H1 (cell line): ENCODE results near the gene GOLGA6C. TPM values are rescaled to one million over a fixed set of nuclear protein-coding genes. Genes with fewer than 3 reads are reported as not detected.
A peak's percentile ranks its signal among the peaks of the same experiment; 100 is the strongest.

Source experiments
- CTCF ChIA-PET: fragments of 300-600 bp; sonication (Branson Sonifier 250); formaldehyde crosslinking; loops from one replicate; lab custom pipeline; 2021; ENCODE audit not compliant: partially characterized antibody; lab: Charles Lee
- POLR2A ChIA-PET: fragments of 300-600 bp; sonication (Branson Sonifier 250); formaldehyde crosslinking; loops from one replicate; lab custom pipeline; 2021; ENCODE audit warnings: inconsistent platforms; ENCODE audit not compliant: partially characterized antibody; lab: Charles Lee
- DNase-seq, 2 experiments: peaks; one replicate each; pipeline versions ENCODE4 v3.0.0 to v3.0.0-alpha.2; 2010 to 2022; ENCODE audit warnings: low spot score in 2 of 2, low read depth in 1 of 2, mixed read lengths in 1 of 2
- FAIRE-seq: peaks from 2 replicates; lab custom pipeline; 2011; peaks lifted over from hg19 to GRCh38; lab: Jason Lieb, UNC
- H2AFZ ChIP-seq: 2 replicates; pipeline ENCODE4 v1.8.1; 2012; ENCODE audit warnings: low read length, inconsistent platforms
- H2AK5ac ChIP-seq: 2 replicates; pipeline ENCODE4 v1.6.1; 2013; ENCODE audit warnings: low read depth, low read length
- H2BK120ac ChIP-seq: replicated peaks from 2 replicates; pipeline ENCODE3; 2013; ENCODE audit warnings: low read depth, low read length, inconsistent platforms
- H2BK12ac ChIP-seq: 2 replicates; pipeline ENCODE4 v1.6.1; 2013; ENCODE audit warnings: low read depth, low read length
- H2BK15ac ChIP-seq: 2 replicates; pipeline ENCODE4 v1.6.1; 2013; ENCODE audit warnings: low read length
- H2BK20ac ChIP-seq: 2 replicates; pipeline ENCODE4 v1.6.1; 2013; ENCODE audit warnings: low read length
- H2BK5ac ChIP-seq: 2 replicates; pipeline ENCODE4 v1.6.1; 2013; ENCODE audit warnings: low read depth, low read length
- H3K14ac ChIP-seq: 2 replicates; pipeline ENCODE4 v1.6.1; 2013; ENCODE audit warnings: inconsistent platforms; ENCODE audit not compliant: insufficient read length
- H3K18ac ChIP-seq: 2 replicates; pipeline ENCODE4 v1.6.1; 2013; ENCODE audit warnings: low read length; ENCODE audit errors: extremely low read depth
- H3K23ac ChIP-seq: 2 replicates; pipeline ENCODE4 v1.6.1; 2013; ENCODE audit warnings: inconsistent platforms; ENCODE audit not compliant: insufficient read length
- H3K23me2 ChIP-seq: 2 replicates; pipeline ENCODE4 v1.6.1; 2013; ENCODE audit warnings: low read depth, low read length
- H3K27ac ChIP-seq: 2 replicates; pipeline ENCODE4 v1.6.1; 2011; ENCODE audit warnings: low read depth, low read length, inconsistent platforms
- H3K27me3 ChIP-seq, 4 experiments: replicated peaks in 1 of 4; 1 replicate in 1 of 4; 2 replicates in 3 of 4; pipeline versions ENCODE4 v1.6.1 to v1.8.1; 2011 to 2013; ENCODE audit warnings: low read length in 3 of 4, mild to moderate bottlenecking in 3 of 4, inconsistent platforms in 2 of 4, mixed read lengths in 2 of 4, moderate library complexity in 1 of 4; ENCODE audit not compliant: control insufficient read depth in 3 of 4, insufficient read depth in 3 of 4; ENCODE audit errors: extremely low read depth in 1 of 4
- H3K36me3 ChIP-seq, 4 experiments: 2 replicates each; pipeline versions ENCODE4 v1.6.1 to v1.8.1; 2011 to 2013; ENCODE audit warnings: mild to moderate bottlenecking in 4 of 4, low read length in 3 of 4, moderate library complexity in 2 of 4, control low read depth in 1 of 4, inconsistent platforms in 1 of 4; ENCODE audit not compliant: insufficient read depth in 4 of 4, control insufficient read depth in 2 of 4
- H3K4ac ChIP-seq: replicated peaks from 2 replicates; pipeline ENCODE3; 2013; ENCODE audit warnings: low read length, low read depth, mixed read lengths, inconsistent platforms; ENCODE audit not compliant: insufficient read length
- H3K4me1 ChIP-seq, 4 experiments: replicated peaks in 1 of 4; 1 replicate in 1 of 4; 2 replicates in 3 of 4; pipeline versions ENCODE4 v1.6.1 to v1.8.1; 2011 to 2013; ENCODE audit warnings: low read length in 3 of 4, inconsistent platforms in 2 of 4, mixed read lengths in 1 of 4; ENCODE audit not compliant: insufficient read depth in 4 of 4, control insufficient read depth in 3 of 4
- H3K4me2 ChIP-seq, 2 experiments: 2 replicates each; pipeline versions ENCODE4 v1.6.1 to v1.8.1; 2011 to 2013; ENCODE audit warnings: low read depth in 2 of 2, low read length in 2 of 2, control low read depth in 1 of 2, inconsistent platforms in 1 of 2, mild to moderate bottlenecking in 1 of 2; ENCODE audit not compliant: insufficient read depth in 1 of 2
- H3K4me3 ChIP-seq, 4 experiments: fragments of 200-600, 300-600 bp in 1 of 4; sonication (generic), shearing (Covaris generic), sonication (Bioruptor Twin) in 1 of 4; 2 replicates each; pipeline versions ENCODE4 v1.5.1 to v1.8.1; 2011 to 2016; ENCODE audit warnings: low read length in 4 of 4, low read depth in 3 of 4, control low read depth in 2 of 4, inconsistent platforms in 2 of 4, mild to moderate bottlenecking in 2 of 4, mixed read lengths in 1 of 4, moderate library complexity in 1 of 4; ENCODE audit not compliant: insufficient read depth in 2 of 4; ENCODE audit errors: extremely low read depth in 1 of 4
- H3K56ac ChIP-seq: replicated peaks from 2 replicates; pipeline ENCODE3; 2013; ENCODE audit warnings: low read depth, mild to moderate bottlenecking, mixed read lengths, low read length, inconsistent platforms; ENCODE audit not compliant: insufficient read length
- H3K79me1 ChIP-seq: 2 replicates; pipeline ENCODE4 v1.6.1; 2013; ENCODE audit warnings: low read depth, low read length, control low read depth
- H3K79me2 ChIP-seq, 2 experiments: 2 replicates each; pipeline versions ENCODE4 v1.6.1 to v1.8.1; 2012 to 2013; ENCODE audit warnings: low read length in 2 of 2, mild to moderate bottlenecking in 2 of 2, inconsistent platforms in 1 of 2; ENCODE audit not compliant: insufficient read depth in 2 of 2, control insufficient read depth in 1 of 2
- H3K9ac ChIP-seq, 4 experiments: replicated peaks in 1 of 4; 1 replicate in 1 of 4; 2 replicates in 3 of 4; pipeline versions ENCODE4 v1.6.1 to v1.8.1; 2011 to 2013; ENCODE audit warnings: low read depth in 3 of 4, low read length in 3 of 4, control low read depth in 2 of 4, mild to moderate bottlenecking in 2 of 4, moderate library complexity in 2 of 4, inconsistent platforms in 1 of 4; ENCODE audit errors: extremely low read depth in 1 of 4
- H3K9me3 ChIP-seq, 2 experiments: 2 replicates each; pipeline versions ENCODE4 v1.6.1 to v1.8.1; 2012 to 2013; ENCODE audit warnings: mild to moderate bottlenecking in 2 of 2, moderate library complexity in 2 of 2, control low read depth in 1 of 2, inconsistent platforms in 1 of 2, low read depth in 1 of 2, low read length in 1 of 2, mixed read lengths in 1 of 2; ENCODE audit not compliant: insufficient read depth in 2 of 2
- H4K20me1 ChIP-seq, 2 experiments: replicated peaks in 1 of 2; 2 replicates each; pipeline versions ENCODE3 to v1.8.1; 2011 to 2013; ENCODE audit warnings: inconsistent platforms in 2 of 2, low read length in 2 of 2, mild to moderate bottlenecking in 1 of 2; ENCODE audit not compliant: insufficient read depth in 2 of 2, control insufficient read depth in 1 of 2
- H4K5ac ChIP-seq: 2 replicates; pipeline ENCODE4 v1.6.1; 2013; ENCODE audit warnings: low read length, low read depth, mixed read lengths, inconsistent platforms; ENCODE audit not compliant: insufficient read length
- H4K8ac ChIP-seq: 2 replicates; pipeline ENCODE4 v1.8.0; 2013; ENCODE audit warnings: mild to moderate bottlenecking, moderate library complexity, low read length, inconsistent platforms; ENCODE audit not compliant: insufficient read depth; ENCODE audit errors: extremely low read depth
- H4K91ac ChIP-seq: replicated peaks from 2 replicates; pipeline ENCODE3; 2013; ENCODE audit warnings: low read length, mixed read lengths, inconsistent platforms; ENCODE audit not compliant: insufficient read length
- HDAC6 ChIP-seq: IDR thresholded peaks from one replicate; pipeline ENCODE4 v1.7.1; 2012; ENCODE audit warnings: low read depth, mild to moderate bottlenecking, inconsistent platforms, low read length, moderate library complexity
- MAFK ChIP-seq: IDR thresholded peaks from 2 replicates; pipeline ENCODE4 v1.6.1; 2012; ENCODE audit warnings: low read depth, mild to moderate bottlenecking, improper control_type of control experiment, low read length
- POU5F1 ChIP-seq: IDR thresholded peaks from 2 replicates; pipeline ENCODE4 v1.6.1; 2011; ENCODE audit warnings: low read depth, mild to moderate bottlenecking, low read length, moderate library complexity
- RAD21 ChIP-seq, 2 experiments: IDR thresholded peaks in 1 of 2; conservative IDR thresholded peaks in 1 of 2; 2 replicates each; pipeline ENCODE4 v1.6.1; 2011; ENCODE audit warnings: low read depth in 2 of 2, low read length in 2 of 2, improper control_type of control experiment in 1 of 2, inconsistent platforms in 1 of 2, mild to moderate bottlenecking in 1 of 2, moderate library complexity in 1 of 2
- TAF7 ChIP-seq: optimal IDR thresholded peaks from 2 replicates; pipeline ENCODE3; 2011; ENCODE audit warnings: low read depth, mild to moderate bottlenecking, inconsistent platforms, low read length, moderate library complexity, borderline replicate concordance
- TEAD4 ChIP-seq: IDR thresholded peaks from 2 replicates; pipeline ENCODE4 v1.6.1; 2012; ENCODE audit warnings: low read depth, low read length, inconsistent platforms, mixed read lengths
- WGBS, 2 experiments: shearing (Covaris generic) in 1 of 2; methylation state at CpG; one replicate each; pipeline versions ENCODE4 v1.1.6 to v1.1.7; 2013 to 2015; ENCODE audit warnings: low lambda C conversion rate in 2 of 2, mixed read lengths in 2 of 2, inconsistent platforms in 1 of 2, low coverage in 1 of 2, missing lambda C conversion rate in 1 of 2; ENCODE audit not compliant: insufficient replicate concordance in 2 of 2, insufficient coverage in 1 of 2, insufficient read length in 1 of 2; ENCODE audit errors: extremely low coverage in 1 of 2, missing lambda C conversion rate in 1 of 2; 5-methylcytosine and 5-hydroxymethylcytosine counted together
- polyA plus RNA-seq, 7 experiments: library from polyadenylated mRNA; depleted of rRNA in 3 of 7; stranded (reverse) in 5 of 7; unstranded in 2 of 7; fragments of >200 nt in 5 of 7; fragments of 200-250 nt in 2 of 7; gene quantifications; 1 replicate in 5 of 7; 2 replicates in 1 of 7; 4 replicates in 1 of 7; pipeline versions ENCODE4 v1.2.1 to v1.2.3, GENCODE V29; 2011 to 2013; ENCODE audit warnings: missing spikeins in 2 of 7, mixed read lengths in 2 of 7
- total RNA-seq: library from RNA; stranded (reverse); fragmentation: NEBNext Ultra II Directional; extraction: Animal tissue kit (Norgen Biotek cat#: 25700); gene quantifications from 2 replicates; pipeline ENCODE4 v1.2.1, GENCODE V29; 2021
- TF ChIP-seq, protein P1 (sequence below), 3 experiments: IDR thresholded peaks; 1 replicate in 2 of 3; 2 replicates in 1 of 3; pipeline versions ENCODE4 v1.5.1 to v1.6.1; 2011; ENCODE audit warnings: low read length in 3 of 3, mild to moderate bottlenecking in 3 of 3, inconsistent platforms in 2 of 3, low read depth in 1 of 3, moderate library complexity in 1 of 3; ENCODE audit not compliant: insufficient read depth in 1 of 3; ENCODE audit errors: control extremely low read depth in 1 of 3

Gene GOLGA6C
- total and polyA plus RNA-seq, 2 of the 8 experiments (the other 6 are each of a cell fraction or from before 2014, with no cell fraction given) = 0.14 to 0.35 TPM

DNA sequence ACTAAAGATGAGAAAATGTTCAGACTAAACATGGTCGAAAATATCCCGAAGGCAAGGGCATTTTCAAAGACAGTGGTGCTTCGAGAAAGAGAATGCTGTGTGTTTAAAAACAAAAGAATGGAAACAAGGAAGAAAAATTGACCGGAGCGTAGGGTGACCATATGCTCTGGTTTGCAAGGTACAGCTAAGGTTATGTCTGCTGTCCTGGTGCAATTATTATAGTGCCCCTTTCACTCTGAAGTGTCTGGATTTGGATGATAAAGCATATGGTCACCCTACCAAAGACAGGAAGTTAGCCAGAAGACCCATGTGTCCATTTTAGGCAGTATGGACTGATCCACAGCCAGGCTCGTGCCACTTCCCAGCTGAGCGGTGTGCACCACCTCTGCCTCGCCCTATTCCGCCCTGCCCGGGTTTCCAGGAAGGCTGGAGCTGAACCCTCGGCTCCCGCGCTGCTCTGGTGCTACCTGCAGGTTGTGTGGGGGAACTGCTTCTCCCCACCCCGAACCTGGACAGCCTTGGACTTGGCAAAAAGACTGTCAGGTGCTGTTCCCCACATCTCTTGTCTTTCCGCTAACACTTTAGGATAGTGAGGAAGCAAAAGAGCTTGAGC lies 49.8 kb downstream of the GOLGA6C start:
- H2AK5ac ChIP-seq = no peak overlapping the region
- H3K4me2 ChIP-seq = no peak overlapping the region
- H3K9ac ChIP-seq = no peak overlapping the region
- no peak overlapping the region for H2BK120ac ChIP-seq
- H2BK5ac ChIP-seq = no peak overlapping the region
- H4K8ac ChIP-seq = no peak overlapping the region
- H3K27me3 ChIP-seq = no peaks in the 10 kb centered on the region
- peak overlapping the region; percentile 34; the same call in 1 of the 2 replicates for H2BK15ac ChIP-seq
- no peaks in the 10 kb centered on the region for H3K79me2 ChIP-seq
- H3K4me1 ChIP-seq = no peaks in the 10 kb centered on the region
- H3K23ac ChIP-seq = no peak overlapping the region
- H3K18ac ChIP-seq = no peak overlapping the region
- H3K36me3 ChIP-seq = no peaks in the 10 kb centered on the region
- 42% methylated on average over 15 of the region's 15 CpGs; no CpG with 5 or more reads in 1 of the 2 experiments for WGBS, 2 experiments
- CTCF ChIA-PET = interaction anchor here (0.6 to 3.4 kb wide), 42 partner anchors 8 to 545 kb away, joined by 3 to 35 read pairs (median 4); partner anchors contain the start of gene NEIL1
- TF ChIP-seq HDAC6 (no peak), RAD21 (IDR thresholded peaks at IDR 0.05 in 1 of 2, conservative IDR thresholded peaks at IDR 0.05 in 1 of 2; ENCODE audit: low read depth in 2 of 2, low read length in 2 of 2) (peak; percentile 98 to 99), MAFK (no peak), POU5F1 (no peak), TEAD4 (no peak), TAF7 (no peak)
- TF ChIP-seq, protein P1, sequence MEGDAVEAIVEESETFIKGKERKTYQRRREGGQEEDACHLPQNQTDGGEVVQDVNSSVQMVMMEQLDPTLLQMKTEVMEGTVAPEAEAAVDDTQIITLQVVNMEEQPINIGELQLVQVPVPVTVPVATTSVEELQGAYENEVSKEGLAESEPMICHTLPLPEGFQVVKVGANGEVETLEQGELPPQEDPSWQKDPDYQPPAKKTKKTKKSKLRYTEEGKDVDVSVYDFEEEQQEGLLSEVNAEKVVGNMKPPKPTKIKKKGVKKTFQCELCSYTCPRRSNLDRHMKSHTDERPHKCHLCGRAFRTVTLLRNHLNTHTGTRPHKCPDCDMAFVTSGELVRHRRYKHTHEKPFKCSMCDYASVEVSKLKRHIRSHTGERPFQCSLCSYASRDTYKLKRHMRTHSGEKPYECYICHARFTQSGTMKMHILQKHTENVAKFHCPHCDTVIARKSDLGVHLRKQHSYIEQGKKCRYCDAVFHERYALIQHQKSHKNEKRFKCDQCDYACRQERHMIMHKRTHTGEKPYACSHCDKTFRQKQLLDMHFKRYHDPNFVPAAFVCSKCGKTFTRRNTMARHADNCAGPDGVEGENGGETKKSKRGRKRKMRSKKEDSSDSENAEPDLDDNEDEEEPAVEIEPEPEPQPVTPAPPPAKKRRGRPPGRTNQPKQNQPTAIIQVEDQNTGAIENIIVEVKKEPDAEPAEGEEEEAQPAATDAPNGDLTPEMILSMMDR (IDR thresholded peaks at IDR 0.05; ENCODE audit: control extremely low read depth in 1 of 3, insufficient read depth in 1 of 3, low read depth in 1 of 3, low read length in 3 of 3) = peak; percentile 94 to 95 (median 95)
- H3K79me1 ChIP-seq = no peaks in the 10 kb centered on the region
- H3K27ac ChIP-seq = no peak overlapping the region
- H2AFZ ChIP-seq = peak overlapping the region; percentile 86
- no peak overlapping the region for H4K5ac ChIP-seq
- H4K20me1 ChIP-seq = no peaks in the 10 kb centered on the region
- H3K9me3 ChIP-seq = no peaks in the 10 kb centered on the region
- POLR2A ChIA-PET = interaction anchor here (0.6 to 1.4 kb wide), 5 partner anchors 102 to 329 kb away, joined by 3 to 4 read pairs (median 3); no protein-coding TSS in a partner anchor
- FAIRE-seq = peak; percentile 50
- no peak overlapping the region for H3K4me3 ChIP-seq
- no peaks in the 10 kb centered on the region for H3K23me2 ChIP-seq
- H3K14ac ChIP-seq = no peak overlapping the region
- no peak overlapping the region for H3K56ac ChIP-seq
- H2BK12ac ChIP-seq = no peak overlapping the region
- no peak overlapping the region for H4K91ac ChIP-seq
- DNase-seq = peak; percentile 60 to 88
- no peak overlapping the region for H3K4ac ChIP-seq
- no peak overlapping the region for H2BK20ac ChIP-seq
